Tibial artery (tissue), 4 donors: ENCODE results near the gene IRF2BP2.

Experiments used
- DNase-seq, 2 donors: peaks; one replicate each; pipeline ENCODE4 v3.0.0-alpha.2; 2019
- H3K27ac ChIP-seq, 2 donors: fragments of 200-600 bp; sonication (generic) in 1 of 2; 1 replicate in 1 of 2; 2 replicates in 1 of 2; pipeline ENCODE4 v1.5.1; 2018 to 2019; ENCODE audit warnings: mild to moderate bottlenecking in 1 of 2
- H3K27me3 ChIP-seq, 2 donors: fragments of 200-600 bp; sonication (generic) in 1 of 2; one replicate each; pipeline versions ENCODE4 v1.5.1 to v1.6.0; 2016 to 2019
- H3K36me3 ChIP-seq, 3 donors: fragments of 200-600 bp; sonication (generic) in 2 of 3; one replicate each; pipeline ENCODE4 v1.5.1; 2016 to 2019; ENCODE audit warnings: mild to moderate bottlenecking in 2 of 3
- H3K4me1 ChIP-seq, 4 donors: fragments of 200-600 bp; sonication (generic) in 2 of 4; 1 replicate in 3 of 4; 2 replicates in 1 of 4; pipeline ENCODE4 v1.5.1; 2016 to 2019
- H3K4me3 ChIP-seq, 2 donors: fragments of 200-600 bp; sonication (generic) in 1 of 2; 1 replicate in 1 of 2; 2 replicates in 1 of 2; pipeline ENCODE4 v1.5.1; 2018 to 2019; ENCODE audit warnings: mild to moderate bottlenecking in 2 of 2
- H3K9me3 ChIP-seq, 3 donors: fragments of 200-600 bp; sonication (generic) in 1 of 3; one replicate each; pipeline ENCODE4 v1.5.1; 2016 to 2019
- CTCF ChIP-seq, 2 experiments: fragments of 200-600 bp in 1 of 2; fragments of 450-650 bp in 1 of 2; IDR thresholded peaks; one replicate each; pipeline ENCODE4 v1.5.1; 2017 to 2019; ENCODE audit warnings: antibody characterized with exemption in 2 of 2, mild to moderate bottlenecking in 1 of 2, moderate library complexity in 1 of 2
- intact Hi-C: fragments of 100-400 bp; cut with DNase I; formaldehyde crosslinking; loops from one replicate; pipeline ENCODE4 v1.15.0; 2023; ENCODE audit warnings: low total_unique reads

Gene IRF2BP2

GRCh38 chr1:234624724-234625117, 14.7 kb upstream of the IRF2BP2 start:
- peaks cover 0 to 23% (median 10%) of the 10 kb centered on the region in 4 donors for H3K4me1 ChIP-seq
- no peak for TF ChIP-seq CTCF (IDR thresholded peaks at IDR 0.05)
- no peaks in the 10 kb centered on the region for H3K36me3 ChIP-seq
- H3K4me3 ChIP-seq: no peak overlapping the region
- H3K27ac ChIP-seq: peak overlapping the region in 1 of 2 donors; percentile 39
- no peak for DNase-seq
- intact Hi-C loops: loop anchor here (10.0 kb wide), 1 partner anchor 50 kb away; no protein-coding TSS in a partner anchor
- no peaks in the 10 kb centered on the region for H3K9me3 ChIP-seq
- no peaks in the 10 kb centered on the region for H3K27me3 ChIP-seq

GRCh38 chr1:234621657-234622335, 11.8 kb upstream of the IRF2BP2 start:
- intact Hi-C loops: loop anchor here (10.0 kb wide), 1 partner anchor 53 kb away; no protein-coding TSS in a partner anchor
- Histone ChIP-seq H3K4me3 (no peak overlapping the region), H3K36me3 (no peaks in the 10 kb centered on the region), H3K27me3 (no peaks in the 10 kb centered on the region), H3K4me1 (peaks cover 0 to 52% (median 26%) of the 10 kb centered on the region in 4 donors), H3K27ac (no peak overlapping the region), H3K9me3 (no peaks in the 10 kb centered on the region)
- DNase-seq: no peak
- TF ChIP-seq CTCF (IDR thresholded peaks at IDR 0.05): no peak

GRCh38 chr1:234621127-234621468, 11.1 kb upstream of the IRF2BP2 start:
- H3K4me3 ChIP-seq: no peak overlapping the region
- no peaks in the 10 kb centered on the region for H3K36me3 ChIP-seq
- H3K4me1 ChIP-seq: peaks cover 0 to 59% (median 31%) of the 10 kb centered on the region in 4 donors
- no peak for DNase-seq
- intact Hi-C loops: loop anchor here (10.0 kb wide), 1 partner anchor 54 kb away; no protein-coding TSS in a partner anchor
- no peaks in the 10 kb centered on the region for H3K9me3 ChIP-seq
- no peak for TF ChIP-seq CTCF (IDR thresholded peaks at IDR 0.05)
- H3K27ac ChIP-seq: no peak overlapping the region
- H3K27me3 ChIP-seq: no peaks in the 10 kb centered on the region

- intact Hi-C loops: loop anchor here (10.0 kb wide), 1 partner anchor 54 kb away; no protein-coding TSS in a partner anchor
- peak overlapping the region in 1 of 2 donors; percentile 98 for H3K27ac ChIP-seq
- TF ChIP-seq CTCF (IDR thresholded peaks at IDR 0.05): no peak
- DNase-seq: no peak
- no peak overlapping the region for H3K4me3 ChIP-seq
- H3K36me3 ChIP-seq: no peaks in the 10 kb centered on the region
- H3K4me1 ChIP-seq: peaks cover 0 to 65% (median 34%) of the 10 kb centered on the region in 4 donors
- H3K9me3 ChIP-seq: no peaks in the 10 kb centered on the region
- no peaks in the 10 kb centered on the region for H3K27me3 ChIP-seq
Observed at GRCh38 chr1:234620272-234621126, 10.5 kb upstream of the IRF2BP2 start.

GRCh38 chr1:234619794-234620247, 9.8 kb upstream of the IRF2BP2 start:
- no peak for DNase-seq
- H3K27ac ChIP-seq: peak overlapping the region in 1 of 2 donors; percentile 98
- H3K9me3 ChIP-seq: no peaks in the 10 kb centered on the region
- intact Hi-C loops: loop anchor here (10.0 kb wide), 1 partner anchor 55 kb away; no protein-coding TSS in a partner anchor
- no peak for TF ChIP-seq CTCF (IDR thresholded peaks at IDR 0.05)
- H3K36me3 ChIP-seq: no peaks in the 10 kb centered on the region
- H3K27me3 ChIP-seq: no peaks in the 10 kb centered on the region
- H3K4me1 ChIP-seq: peaks cover 0 to 64% (median 33%) of the 10 kb centered on the region in 4 donors
- no peak overlapping the region for H3K4me3 ChIP-seq
